DMS53 treated with DMSO at 0.1 percent for 48 hours (cell line): ENCODE results near the gene SSR4.
A peak's percentile ranks its signal among the peaks of the same experiment; 100 is the strongest.

ENCODE experiments used
- DNase-seq: peaks from one replicate; lab custom pipeline; 2025; ENCODE audit not compliant: unreplicated experiment; lab: John Stamatoyannopoulos, UW

Gene SSR4

DNA sequence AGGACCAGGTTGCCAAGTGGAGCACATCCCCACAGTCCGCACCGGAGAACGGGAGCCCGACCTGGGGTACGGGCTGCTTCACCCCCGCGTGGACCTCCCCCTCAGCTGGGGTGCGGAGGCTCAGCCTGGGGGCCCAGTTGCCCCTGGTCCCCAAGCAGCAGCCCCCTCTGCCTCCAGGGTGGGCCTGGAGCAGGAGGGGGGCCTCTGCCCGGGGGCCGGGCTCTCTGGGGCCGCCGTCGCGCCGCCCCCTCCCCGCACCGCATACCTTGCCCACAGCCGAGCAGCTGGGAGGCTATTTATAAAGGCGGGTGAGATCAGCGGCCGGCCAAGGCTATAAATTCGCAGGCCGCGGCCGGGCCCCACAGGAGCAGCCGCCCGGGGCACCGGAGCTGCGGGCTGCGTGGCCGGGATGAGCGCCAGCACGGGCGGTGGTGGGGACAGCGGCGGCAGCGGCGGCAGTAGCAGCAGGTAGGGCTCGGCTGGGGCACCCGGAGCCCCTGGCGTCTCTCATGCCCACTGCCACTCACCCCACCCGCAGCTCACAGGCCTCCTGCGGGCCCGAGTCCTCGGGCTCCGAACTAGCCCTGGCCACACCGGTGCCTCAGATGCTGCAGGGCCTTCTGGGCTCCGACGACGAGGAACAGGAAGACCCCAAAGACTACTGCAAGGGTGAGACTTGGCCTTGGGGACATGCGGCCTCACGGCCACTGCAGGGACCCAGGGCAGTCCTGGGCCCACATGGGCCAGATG, 13.6 kb upstream of the SSR4 start, which contains the start of gene SRPK3:
Gene SRPK3 (plus strand): TSS at position 364 of the 750 bp plus-strand sequence. CDS start 46 bp downstream, at position 410.
- DNase-seq = no peak

DNA sequence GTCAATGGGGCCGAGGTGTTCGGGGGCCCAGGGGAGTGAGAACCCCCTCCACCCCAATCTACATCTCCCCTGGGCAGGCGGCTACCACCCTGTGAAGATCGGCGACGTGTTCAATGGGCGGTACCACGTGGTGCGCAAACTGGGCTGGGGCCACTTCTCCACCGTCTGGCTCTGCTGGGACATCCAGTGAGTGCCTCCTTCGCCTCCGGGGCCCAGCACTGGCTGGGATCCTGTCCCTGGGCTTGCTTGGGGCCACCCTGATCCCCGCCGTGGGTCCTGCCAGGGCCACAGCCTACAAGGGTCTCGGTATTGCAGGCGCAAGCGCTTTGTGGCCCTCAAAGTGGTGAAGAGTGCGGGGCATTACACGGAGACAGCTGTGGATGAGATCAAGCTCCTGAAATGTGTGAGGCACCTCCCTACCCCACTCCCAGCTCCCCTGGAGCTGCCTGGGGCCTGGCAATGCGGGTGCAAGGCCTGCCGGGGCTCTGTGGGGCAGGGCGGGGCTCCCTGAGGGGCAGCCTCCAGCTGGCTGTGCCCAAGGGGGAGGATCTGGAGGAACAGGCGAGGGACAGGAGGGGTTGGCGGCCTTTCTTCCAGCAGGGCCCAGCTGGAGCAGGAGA, 12.9 kb upstream of the SSR4 start:
- peak; percentile 29 for DNase-seq

DNA sequence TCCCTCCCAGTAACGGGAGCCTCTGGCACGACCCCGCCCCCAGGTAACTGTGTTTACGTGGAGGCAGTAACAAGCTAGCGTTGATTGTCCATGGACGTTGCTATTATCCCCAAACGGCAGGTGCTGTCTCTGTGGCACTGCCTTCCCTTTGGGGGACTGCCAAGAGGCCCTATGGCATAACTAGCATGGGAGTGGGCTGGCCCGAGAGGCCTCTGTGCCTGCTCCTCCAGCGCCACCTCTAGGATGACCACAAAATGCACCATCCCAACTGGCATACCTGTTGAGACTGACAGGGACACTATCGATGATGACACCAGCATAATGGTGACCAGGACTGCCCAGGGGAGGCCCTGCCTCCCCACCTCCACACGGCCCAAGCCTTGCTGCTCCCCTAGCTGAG, 12.2 kb upstream of the SSR4 start:
- peak; percentile 70 for DNase-seq

DNA sequence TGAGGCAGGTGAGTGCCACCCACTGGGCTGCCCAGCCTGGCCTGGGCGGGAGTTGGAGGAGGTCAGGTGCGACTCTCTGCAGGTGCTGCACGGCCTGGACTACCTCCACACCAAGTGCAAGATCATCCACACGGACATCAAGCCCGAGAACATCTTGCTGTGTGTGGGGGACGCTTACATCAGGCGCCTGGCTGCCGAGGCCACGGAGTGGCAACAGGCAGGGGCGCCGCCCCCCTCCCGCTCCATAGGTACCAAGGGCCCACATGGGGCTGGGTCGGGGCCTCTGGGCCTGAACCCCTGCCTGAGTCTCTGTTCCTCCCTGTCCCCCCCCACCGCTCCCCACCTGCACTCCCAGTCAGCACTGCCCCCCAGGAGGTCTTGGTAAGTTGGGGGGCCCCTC, 11.6 kb upstream of the SSR4 start:
- no peak for DNase-seq

DNA sequence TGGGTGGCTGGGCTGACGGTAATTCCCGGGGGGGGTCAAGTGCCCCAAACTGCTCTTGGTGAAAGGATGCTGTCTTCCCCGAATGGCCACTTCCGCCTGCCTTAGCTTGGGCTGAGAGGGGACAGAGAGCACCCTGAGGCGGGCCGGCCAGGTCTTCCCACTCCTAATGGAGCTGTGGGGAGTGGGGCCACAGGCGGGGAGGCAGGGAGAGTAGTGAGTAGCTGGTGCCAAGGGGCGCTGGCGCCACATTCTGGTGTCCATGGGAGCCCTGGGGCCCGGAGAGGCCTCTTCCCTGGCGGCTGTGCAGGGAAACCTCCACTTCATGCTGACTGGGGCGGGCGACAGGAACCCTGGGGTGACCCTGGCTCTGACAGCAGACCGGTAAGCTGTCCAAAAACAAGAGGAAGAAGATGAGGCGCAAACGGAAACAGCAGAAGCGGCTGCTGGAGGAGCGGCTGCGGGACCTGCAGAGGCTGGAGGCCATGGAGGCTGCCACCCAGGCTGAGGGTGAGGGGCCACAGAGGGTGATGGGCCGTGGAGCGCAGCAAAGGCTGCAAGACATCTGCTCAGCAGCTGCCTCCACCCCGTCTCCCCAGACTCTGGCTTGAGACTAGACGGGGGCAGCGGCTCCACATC, 11.0 kb upstream of the SSR4 start:
- no peak for DNase-seq

DNA sequence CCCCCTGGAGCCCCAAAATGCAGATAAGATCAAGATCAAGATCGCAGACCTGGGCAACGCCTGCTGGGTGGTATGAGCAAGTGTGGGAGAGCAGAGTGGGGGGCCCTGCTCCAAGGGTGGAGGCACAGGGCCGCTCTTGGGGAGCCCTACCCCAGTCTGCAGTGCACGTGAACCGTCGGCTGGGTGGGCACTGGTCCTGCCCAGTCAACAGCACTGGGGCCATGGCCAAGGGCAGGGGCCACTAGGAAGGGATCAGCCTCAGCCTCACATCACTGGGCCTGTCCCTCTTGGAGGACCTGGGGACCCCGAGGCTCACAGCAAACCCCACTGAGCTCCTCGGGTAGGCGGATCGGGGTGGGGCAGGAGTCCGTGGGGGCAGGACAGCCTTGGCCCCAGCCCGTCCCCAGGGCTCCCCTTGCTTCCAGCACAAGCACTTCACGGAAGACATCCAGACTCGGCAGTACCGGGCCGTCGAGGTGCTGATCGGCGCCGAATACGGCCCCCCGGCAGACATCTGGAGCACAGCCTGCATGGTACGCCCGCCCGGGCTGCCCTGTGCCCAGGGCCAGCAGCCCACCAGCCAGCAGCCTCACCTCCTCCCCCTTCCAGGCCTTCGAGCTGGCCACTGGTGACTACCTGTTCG, 10.0 kb upstream of the SSR4 start:
- no peak for DNase-seq

DNA sequence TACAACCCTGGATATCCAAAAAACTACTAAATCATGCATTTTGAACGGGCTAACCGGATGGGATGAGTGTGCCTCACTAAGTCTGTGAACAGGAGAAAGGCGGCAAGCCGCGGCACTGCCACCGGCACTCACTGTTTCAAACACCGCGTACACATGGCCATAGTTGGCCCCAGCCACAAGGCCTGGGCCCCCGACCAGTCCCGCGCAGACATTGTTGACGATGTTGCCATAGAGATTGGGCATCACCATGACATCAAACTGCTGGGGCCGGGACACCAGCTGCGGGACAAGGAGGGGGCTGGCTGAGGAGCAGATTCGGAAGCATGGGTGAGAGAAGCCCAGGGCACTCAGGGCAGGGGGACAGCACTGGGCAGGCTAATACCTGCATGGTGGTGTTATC, 7.8 kb upstream of the SSR4 start:
- no peak for DNase-seq

DNA sequence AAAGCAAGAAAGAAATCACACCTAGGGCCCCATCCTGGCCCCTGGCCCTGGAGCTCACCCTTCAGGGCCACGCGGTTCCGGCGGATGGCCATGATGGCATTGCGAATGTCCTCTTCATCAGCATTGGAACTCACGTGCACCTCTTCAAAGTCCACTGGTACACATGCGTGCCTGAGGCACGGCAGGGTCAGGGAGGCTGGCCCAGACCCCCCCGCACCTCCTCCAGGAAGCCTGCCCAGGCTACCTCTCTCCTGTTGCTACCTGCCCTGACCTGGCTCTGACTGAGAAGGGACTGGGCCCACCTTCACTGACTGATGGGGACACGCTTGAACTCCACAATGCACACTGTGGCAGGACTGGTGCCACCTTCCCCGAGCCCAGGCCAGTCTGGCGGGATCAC, 4.8 kb upstream of the SSR4 start:
- no peak for DNase-seq

DNA sequence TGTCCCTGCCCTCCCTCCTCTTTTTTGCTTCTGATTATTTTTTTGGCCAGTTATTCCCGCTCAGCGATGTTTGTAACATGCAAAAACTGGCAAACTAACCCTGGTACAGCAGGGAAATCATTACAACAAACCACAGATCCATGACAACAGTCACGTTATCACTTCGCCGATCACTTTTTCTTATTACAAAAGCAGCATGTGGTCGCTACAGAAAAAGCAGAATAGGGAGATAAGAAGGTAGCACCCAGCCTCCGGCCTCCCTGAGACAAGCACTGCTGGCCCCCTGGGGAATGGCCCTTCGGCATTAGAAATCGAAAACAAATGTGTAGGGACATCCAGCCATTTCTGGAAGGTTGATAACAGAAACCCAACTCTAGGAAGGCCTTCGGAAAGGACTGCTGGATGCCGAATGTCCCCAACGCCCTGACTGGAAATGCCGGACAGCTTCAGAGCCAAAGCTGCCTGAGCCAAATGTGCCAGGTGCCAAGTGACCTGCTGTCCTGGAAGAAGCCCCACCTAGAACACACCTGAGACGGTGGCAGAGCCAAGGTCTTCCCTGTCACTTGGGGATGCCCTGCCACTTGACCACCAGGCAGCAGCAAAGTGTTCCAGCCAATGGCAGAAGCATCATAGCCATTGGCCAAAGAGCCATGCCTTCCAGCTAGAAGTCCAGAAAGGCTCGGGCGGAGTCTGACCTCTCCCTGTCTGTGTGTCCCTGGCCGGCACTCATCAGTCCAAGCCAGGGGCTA, 3.2 kb upstream of the SSR4 start:
- no peak for DNase-seq

DNA sequence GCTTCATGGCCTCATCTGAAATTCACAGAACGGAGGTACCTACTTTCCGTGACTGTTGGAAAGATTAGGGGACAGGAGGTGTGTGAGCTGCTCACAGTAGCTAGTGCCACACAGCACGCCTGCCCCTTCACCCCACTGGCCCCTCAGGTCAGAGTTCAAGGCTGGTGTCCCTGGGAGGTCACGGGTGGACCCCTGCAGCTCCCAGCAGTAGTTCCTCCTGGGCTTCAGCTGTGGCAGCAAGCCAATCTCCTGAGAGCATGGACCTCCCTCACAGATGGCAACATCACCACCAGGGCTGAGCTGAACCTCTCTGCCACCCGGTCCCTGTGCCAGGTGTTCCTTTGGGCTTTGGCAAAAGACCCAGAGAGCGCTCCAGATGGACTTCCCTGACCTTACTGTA, 2.1 kb upstream of the SSR4 start:
- DNase-seq = no peak

DNA sequence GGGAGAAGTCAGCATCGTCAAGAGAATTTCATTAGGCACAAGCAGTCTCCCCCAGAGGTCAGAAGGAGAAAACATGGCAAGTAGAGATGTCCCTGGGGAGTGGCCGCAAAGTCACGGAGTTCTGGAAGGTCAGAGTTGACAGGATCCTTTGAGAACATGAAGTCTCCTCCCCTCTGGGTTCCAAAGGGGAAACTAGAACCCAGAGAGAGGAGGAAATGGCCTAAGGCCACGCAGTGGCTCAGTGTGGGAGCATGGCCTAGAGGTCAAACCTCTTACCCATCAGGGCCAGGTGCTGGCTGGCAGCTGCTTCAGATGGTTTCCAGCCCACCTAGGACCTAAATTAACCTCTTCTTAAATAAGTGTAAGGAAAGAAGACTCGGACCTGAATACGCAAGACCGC, 1.2 kb upstream of the SSR4 start:
- DNase-seq = no peak

DNA sequence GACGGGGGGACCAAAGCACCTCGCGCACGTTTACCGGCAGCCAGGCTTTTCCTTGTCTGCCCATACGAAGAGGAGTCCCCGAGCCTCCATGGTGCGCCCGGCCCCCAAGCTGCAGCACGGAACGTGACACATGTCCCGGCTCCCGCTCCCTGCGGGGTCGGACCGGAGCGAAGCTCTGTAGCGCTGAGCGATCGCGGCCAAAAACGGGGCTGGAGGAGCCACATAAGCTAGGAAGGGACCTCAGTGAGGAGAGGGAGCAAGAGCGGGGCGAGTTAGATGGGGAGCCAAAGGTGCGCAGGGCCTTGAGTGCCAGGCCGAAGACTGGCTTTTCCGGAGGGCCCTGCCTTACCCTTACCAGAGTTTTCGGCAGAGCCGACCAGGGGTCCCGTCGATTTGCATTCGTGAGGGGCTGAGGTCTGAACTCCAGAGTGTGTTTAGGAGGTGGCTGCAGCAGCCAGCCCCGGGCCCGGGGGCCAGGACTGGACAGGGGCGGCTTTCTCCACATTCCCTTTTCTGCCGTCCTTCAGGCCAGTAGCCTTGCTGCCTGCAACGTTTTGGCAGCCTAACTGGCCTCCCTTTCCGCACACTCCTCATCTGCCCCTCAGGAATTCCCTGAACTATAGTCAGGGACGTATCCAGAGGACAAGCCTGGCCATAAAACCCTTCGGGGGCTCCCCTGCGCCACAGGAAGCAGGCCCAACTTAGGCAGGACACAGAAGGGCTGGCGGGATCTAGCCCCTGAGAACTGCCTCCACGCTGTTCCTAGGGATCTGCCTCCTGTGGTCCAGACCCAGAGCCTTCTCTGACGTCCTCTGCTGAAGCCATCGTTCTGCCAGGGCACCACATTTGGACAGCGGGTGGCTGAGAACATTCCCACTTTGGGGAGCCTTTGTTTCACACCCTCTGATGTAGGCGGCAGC, 689 bp downstream of the SSR4 start:
- no peak for DNase-seq

DNA sequence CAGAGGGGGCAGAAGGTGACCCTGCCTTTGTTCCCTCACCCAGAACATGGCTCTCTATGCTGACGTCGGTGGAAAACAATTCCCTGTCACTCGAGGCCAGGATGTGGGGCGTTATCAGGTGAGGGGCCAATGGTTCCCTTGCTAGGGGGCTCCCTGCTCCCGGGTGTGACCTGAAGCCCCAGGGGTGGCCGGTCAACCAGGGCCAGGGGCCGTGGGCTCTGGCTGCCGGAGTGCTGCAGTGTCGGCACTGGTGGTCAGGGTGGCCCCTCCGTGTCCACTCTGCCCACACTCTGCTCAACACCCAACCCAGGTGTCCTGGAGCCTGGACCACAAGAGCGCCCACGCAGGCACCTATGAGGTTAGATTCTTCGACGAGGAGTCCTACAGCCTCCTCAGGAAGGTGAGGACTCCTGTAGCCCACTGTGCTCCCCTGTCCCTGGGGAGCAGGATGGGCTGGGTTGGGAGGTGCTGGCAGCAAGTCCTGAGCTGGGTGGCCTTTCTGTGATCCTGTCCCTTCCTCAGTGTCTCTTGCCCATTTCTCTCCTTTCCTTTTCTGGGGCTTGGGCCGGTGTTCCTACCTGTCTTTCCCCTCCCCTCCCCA, 3.0 kb downstream of the SSR4 start:
- no peak for DNase-seq

DNA sequence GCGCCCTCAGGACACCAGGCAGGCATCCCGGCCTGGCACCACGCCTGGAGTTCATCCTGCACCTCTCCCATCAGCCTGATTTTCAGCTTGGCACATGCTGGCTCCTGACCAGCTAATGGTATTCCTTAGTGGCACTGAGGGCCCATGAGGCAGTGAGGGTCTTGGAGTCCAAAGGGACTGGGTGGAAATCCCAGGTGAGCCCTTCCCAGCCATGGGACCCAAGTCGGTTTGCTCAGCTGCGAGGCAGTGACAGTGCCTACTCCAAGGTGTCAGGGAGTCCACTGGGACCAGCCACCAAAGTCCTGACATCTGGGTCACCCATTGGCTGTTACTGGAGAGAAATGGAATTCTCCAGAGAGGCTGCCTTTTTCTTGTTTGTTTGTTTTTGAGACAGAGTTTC, 4.9 kb downstream of the SSR4 start:
- no peak for DNase-seq

DNA sequence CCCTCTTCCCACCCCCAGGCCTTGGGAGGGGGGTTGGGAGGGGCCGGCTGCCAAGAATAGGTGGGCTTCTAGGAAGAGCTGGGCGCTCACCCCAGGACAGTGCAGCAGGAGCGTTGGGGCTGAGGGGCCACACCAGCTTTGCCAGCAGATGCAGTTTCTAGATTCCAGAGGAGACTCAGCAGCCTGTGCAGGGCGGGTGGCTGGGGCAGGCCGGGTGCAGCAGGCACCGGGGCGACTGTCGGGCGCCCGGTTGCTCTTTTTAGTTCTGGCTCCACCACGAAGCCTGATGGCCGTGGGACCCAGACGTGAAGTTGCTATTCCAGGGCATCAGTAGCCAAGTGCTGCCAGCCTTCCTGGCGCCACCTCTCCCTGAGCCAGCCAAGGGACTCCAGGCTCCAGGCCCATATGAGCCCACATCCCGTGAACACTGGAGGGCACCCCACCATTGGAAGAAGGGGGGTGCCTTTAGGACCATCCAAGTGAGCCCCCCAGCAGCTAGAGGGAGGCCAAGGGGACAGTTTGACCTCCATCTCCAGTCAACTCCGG, 5.8 kb downstream of the SSR4 start:
- no peak for DNase-seq

DNA sequence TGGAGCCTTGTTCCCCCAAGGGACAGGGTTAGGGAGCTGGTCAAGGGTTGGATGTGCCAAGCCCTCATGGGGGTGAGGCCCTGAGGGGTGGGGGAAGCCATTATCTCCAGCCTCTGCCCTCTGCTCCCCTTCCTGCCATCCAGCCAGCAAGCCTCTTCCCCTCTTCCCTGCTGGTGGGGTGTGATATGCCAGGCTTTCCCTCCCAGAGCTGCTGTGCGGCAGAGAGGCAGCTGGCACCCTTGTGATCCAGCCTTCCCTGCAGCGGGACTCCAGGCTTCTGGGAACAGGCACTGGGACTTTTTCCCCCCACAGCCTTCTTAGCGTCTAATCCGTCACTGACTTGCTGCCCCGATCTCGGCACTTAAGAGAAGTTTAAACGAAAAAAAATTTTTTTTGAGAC, 6.3 kb downstream of the SSR4 start:
- no peak for DNase-seq

DNA sequence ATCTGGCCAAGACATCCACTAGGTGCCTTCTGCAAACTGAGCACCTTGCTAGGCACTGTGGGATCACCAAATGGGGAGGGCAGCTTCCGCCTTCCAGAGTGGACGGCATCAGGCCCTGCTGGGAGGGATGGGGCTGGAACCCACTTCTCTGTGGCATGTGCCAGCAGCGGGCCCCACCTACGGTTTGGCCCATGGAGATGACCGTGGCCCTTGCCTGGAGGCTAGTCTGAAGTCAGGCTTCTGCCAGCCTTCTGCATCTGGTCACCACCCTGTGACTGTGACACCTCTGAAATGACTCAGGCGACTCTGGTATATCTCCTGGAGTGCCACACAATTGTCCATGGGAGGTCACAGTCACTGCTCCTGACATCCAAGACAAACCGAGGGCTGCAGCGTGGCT, 7.2 kb downstream of the SSR4 start:
- DNase-seq = no peak

DNA sequence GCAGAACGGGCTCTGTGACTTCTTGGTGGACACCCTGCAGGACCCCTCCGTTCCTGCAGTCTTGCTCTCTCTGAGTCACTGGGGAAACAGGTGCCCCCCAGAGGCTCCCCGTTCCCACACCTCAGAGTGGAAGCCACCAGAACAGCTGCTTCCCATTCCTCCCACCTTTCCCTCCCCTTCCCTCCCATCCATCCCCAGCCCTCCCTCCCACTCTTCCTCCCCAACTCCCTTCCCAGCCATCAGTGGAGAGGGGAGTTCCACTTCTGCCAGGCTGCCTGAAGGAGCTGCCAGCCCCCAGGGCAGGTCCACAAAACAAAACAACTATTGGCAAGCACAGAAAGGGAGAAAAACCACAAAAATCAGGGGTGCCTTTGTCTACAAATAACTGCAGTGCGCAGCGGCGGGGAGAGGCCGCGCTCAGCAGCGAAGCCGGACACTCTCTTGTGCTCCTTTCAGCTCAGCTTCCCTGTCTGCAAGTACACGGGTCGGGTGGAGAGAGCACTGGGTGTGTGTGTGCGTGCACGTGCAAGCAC, 8.1 kb downstream of the SSR4 start:
- DNase-seq = no peak
